Glomerular endothelial cell (primary cell): Measurements from ENCODE around the gene TP63. TPM values are rescaled to one million over a fixed set of nuclear protein-coding genes. Genes with fewer than 3 reads are reported as not detected.
A peak's percentile ranks its signal among the peaks of the same experiment; 100 is the strongest.

ENCODE experiments used
- DNase-seq: peaks from one replicate; pipeline ENCODE4 v3.0.0-alpha.2; 2011; ENCODE audit warnings: low read depth, low spot score; ENCODE audit errors: extremely low read depth
- total RNA-seq: library from RNA; depleted of rRNA; stranded (reverse); fragments of >200 nt; gene quantifications from 2 replicates; pipeline ENCODE4 v1.2.3, GENCODE V29; 2015

Gene TP63
- total RNA-seq, 1 donor from 2014 or later = 0.53 TPM

GRCh38 chr3:189680723-189681122, 49.5 kb downstream of the TP63 start:
- DNase-seq = no peak

DNA sequence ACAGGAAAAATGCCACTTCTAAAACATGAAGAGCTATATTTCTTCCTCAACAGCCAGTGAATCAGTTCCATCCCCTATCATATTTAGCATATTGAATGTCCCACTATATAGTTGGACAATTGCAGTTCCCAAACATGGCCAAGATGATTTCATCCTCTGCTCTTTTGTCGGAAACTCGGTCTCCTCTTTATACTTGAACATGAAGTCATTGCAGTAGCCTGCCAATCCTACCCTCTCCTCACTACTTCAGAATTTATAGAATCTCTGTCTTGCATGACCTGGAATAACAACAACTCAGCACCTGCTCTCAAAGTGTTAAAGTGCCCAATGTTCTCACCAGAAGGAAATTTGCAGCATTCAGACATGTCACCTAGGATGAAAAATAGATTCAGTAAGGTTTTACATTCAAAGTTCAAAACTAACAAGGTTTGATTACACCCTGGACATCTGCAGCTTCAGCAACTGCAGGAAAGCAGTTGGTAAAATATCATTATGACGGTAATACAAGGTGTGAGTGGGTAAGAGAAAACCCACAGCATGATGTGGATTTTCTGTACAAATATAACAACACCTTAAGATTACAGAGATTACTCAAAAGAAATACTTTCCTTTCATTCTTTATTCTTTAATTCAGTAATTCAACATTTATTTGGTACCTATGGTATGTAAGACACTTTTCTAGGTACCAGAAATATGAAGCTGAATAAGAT, 52.5 kb downstream of the TP63 start:
- DNase-seq = no peak

GRCh38 chr3:189684317-189684716, 53.1 kb downstream of the TP63 start:
- no peak for DNase-seq

DNA sequence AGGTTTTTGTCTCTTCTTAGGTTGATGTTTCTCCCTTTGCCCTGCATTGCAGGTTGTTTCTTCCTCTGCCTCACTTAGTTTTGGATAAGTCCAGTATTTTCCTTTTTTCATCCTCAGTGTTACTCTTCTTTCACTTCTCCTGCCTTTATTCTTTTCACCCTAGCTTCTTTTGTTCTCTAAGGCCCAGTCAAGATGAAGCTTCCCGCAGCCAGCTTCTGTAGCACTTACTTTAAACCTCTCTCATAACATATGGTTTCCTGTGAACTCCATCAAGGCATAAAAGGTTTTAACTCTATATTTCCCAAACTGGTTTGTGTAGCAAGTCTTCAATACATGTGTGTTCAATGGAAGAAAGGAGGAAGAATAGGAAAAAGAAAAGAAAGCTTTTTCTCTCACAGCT, 54.1 kb downstream of the TP63 start:
- DNase-seq = no peak

- DNase-seq = no peak
Observed at GRCh38 chr3:189685860-189686259, 54.7 kb downstream of the TP63 start.

DNA sequence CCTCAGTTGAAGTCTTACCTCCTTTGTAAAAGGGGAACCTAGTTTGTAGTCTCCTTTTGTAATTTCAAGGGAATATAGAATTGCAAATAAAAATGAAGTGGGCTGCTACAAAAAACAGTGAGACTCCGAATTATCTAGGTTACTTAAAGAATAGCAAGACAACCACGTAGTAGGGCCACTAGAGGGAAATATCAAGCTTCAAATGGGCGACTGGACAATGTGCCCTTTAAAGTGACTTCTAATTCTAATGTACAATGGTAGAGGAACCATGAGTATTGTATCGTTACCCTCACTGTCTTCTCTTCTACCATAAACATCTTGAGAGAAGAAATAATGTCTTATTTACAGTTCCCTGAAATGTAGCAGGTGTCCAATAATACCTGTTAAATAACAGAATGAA, 56.3 kb downstream of the TP63 start:
- DNase-seq = no peak

GRCh38 chr3:189688262-189688661, 57.1 kb downstream of the TP63 start:
- no peak for DNase-seq

DNA sequence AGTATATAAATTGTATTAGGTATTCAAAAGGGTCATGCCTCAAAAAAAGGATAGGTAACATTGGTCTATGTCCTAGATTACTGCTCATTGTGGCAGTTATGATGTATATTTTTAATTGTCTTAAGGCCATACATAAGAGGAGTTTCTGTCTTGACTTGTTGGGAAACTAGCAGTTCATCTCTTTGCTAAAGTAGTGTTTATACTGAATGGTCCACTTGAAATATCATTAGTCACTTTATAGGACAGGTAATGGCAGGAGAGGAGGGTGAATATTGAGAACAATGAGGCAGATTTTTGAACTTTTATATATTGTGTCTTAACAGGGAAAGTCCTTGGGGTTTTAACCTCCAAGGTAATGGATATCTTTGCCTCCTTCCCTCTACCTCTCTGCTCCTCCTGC, 58.4 kb downstream of the TP63 start:
- no peak for DNase-seq

DNA sequence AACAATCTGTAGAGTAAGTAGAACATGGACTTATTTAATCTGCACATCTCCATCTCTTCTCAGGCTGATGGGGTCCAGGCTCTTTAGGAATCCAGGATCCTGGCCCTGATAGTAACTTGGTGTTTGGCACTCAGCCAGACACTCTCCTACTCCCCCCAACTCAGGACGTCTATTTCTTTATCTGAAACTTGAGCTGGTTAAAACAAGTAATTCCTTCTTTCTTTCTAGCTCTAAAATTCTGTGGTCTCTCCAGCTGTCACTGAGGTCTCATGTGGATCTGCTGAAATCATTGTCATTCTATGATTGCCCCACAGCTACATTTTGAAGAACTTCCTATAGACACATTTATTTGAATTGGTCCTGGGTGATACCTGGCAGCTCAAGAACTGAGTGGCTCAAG, 59.0 kb downstream of the TP63 start:
- no peak for DNase-seq

DNA sequence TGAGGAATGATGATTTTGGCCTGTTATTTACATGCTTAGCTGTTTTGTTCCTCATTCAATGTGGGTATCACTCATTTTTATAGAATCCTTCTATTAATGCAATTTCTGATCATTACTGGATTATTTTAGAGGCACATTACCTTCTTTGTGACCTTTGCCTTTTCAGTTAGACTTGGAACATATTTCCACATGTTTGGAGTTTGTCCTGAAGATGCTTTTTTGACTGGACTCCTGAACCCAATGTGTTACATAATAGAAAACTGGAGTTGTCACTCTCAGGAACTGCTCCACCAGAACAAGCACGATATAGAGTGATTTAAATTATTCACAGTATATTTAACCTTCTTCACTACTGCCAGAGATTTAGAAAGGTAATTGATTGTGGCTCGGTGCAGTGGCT, 59.5 kb downstream of the TP63 start:
- DNase-seq = no peak

DNA sequence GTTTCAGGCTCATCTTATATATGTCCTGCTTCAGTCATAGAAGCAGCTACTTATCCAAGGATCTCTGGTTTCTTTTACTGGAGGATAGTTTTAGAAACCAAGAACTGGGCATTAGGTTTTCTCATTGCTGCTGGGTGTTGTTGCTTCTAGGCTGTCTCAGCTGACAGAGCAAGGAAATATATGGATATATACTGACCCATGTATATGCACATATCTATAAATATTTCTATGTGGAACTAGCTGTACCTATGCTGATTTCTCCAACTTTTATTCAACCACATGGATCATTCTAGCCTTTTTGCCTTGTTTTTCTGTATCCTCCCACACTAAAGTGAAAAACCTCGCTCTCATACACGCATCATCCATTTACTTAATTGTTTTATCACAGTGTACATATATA, 64.2 kb downstream of the TP63 start:
- no peak for DNase-seq

GRCh38 chr3:189698811-189699210, 67.6 kb downstream of the TP63 start:
- no peak for DNase-seq

DNA sequence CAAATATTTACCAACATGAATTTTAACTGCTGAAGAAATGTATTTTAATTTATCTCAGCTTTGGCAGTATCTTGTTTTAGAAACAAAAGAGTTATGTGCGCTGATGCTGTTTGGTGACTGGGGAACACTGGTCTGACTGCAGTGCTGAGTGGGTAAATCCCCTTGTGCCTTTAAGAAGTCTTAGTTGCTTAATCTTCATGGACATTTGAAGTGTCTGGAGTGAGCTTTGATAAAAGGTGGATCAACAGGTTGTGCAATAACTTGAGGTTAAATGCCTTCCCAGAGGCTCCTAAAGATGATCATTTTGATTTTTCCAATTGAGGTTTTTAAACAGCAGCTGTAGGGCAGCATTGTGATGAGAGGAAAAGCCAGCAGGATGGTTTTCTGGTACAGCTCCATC, 68.7 kb downstream of the TP63 start:
- no peak for DNase-seq

DNA sequence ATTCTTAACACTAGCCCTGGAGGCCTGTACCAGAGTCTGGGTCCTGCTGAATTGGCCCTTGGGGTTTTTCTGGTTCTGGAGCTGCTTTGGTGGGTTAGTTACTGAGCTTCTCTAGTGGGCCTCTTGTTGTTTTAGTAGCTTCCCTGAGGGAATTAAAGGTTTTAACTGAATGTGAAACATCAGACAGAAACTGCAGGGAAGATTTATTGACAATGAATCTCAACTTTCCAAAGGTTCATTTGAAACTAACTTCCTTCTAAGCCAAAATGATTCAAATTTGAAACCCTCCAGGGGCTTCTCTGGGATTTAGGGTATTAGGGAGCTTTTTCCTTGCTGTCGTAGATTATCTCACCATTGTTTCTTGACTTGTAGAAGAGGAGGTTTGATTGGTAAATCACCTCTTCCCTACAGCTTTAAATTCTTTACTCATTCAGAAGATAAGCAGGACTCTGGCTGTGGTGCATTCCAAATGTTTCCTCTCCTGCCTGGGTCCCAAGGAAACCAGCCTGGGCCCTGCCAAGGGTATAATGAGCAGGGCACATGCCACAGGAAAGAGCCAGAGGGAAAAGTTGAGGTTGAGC, 71.0 kb downstream of the TP63 start:
- no peak for DNase-seq

DNA sequence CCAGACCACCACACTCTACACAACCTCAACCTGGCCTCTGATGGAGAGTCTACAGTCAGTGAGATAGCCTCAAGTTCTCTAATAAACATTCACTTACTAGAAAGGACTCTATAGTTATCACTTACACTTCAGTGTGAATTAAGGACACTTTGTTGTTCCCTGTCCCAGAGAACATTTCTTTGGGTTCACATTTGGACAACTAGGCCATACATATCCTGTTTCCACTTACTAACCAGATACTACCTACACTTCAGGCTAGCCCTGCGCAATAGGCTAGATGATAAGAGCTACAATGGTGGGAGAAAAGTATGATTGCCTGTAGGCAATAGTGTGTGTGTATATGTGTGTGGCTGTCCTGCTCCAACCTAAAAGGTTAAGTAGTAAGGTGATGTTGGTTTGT, 72.7 kb downstream of the TP63 start:
- DNase-seq = no peak

DNA sequence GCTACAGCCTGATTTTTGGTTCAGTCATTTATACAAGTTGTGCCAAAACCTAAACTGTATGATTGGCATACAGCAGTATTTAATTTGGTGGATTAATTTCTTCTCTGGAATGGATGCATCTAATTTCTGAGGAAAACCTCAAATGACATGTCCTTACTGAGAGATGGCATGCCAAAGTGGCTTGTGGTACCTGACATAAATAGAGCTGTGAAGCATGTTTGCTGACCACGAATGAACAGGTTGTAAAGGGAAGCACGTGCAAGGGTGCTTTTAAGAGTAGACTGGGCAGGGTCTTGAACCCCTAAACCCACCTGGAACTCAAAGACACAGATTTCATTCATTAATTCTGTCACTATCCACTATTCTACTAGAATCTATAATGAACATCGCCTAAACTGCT, 77.2 kb downstream of the TP63 start:
- no peak for DNase-seq

DNA sequence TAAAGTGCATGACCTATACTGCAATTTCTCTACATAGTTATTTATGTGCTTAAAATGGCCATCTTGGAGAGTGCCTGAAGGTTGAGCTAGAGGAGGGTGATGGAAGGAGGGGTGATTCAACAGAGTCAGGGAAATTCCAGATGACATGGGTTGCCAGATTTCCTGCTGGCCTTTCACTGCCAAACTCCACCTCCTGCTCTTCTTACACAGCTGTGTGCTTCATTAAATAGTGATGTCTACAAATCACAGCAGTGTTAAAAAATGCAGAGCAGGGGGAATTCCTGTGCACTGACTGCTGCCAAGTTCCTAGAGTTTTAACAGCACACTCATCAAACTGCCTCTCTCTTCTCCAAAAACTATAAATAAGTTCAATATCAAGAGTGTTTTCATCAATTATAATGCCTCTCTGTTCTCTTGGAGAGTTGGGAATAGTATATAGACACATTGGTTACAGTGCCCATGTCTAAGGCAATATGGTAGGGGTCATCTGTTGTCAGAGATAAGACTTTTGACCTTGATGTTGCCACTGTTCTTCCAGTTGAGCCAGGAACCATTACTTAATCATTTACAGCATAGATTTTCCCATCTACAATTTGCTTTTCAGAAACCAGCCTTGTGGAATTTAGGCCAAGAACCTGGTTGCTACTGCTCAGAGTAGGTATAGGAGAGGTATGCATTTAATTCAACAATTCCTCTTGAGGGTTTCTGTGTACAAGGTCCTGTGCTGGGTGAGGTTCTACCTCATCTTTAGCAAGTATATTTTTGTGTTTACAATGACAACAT, 79.6 kb downstream of the TP63 start:
- DNase-seq = peak; percentile 23

DNA sequence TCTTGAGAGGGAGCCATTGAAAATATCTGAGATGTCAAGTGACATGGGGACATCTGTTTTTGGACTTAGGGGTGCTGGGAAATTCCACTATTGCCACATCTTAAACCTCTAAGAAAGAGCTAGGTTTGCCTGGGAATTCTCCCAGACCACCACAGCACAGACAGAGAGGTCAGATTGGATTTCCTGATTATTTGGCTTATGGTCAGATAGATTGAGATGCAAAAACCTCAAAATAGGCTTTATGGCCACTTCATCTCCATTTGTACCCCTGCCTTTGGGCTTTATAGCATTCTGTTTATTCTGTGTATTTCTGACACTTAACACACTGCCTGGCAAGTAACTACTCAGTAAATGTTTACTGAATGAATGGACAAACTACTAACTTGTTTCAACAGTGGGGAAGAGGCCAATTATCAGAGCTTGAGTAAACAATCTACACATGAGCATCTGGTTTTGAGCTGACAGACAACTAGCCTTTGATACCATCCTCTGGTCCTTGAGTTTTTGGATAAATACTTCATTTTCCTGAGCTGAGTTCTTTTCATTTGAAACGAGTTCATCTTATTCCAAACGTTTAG, 81.8 kb downstream of the TP63 start:
- no peak for DNase-seq

GRCh38 chr3:189714991-189715961, 84.1 kb downstream of the TP63 start:
- DNase-seq = peak; percentile 16

DNA sequence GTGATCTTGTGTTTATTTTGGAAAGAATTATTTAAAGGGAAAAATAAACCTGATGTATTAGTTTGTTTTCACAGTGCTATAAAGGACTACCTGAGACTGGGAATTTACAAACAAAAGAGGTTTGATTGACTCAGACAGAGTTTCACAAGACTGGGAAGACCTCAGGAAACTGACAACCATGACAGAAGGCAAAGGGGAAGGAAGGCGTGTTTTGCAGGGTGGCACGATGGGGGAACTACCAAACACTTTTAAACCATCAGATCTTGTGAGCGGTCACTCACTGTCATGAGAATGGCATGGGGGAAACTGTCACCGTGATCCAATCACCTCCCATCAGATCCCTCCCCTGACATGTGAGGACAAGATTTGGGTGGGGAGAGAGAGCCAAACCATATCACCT, 87.0 kb downstream of the TP63 start:
- no peak for DNase-seq
